Measurements from ENCODE around the gene FRAT1. TPM values are rescaled to one million over a fixed set of nuclear protein-coding genes. Genes with fewer than 3 reads are reported as not detected.

The FRAT1 gene
- total and polyA plus RNA-seq, 2 experiments from 2014 or later = 14.2 TPM

GRCh38 chr10:97319671-97320479 is 804 bp downstream of the FRAT1 start:
- no peak for TF ChIP-seq EZH2 (IDR thresholded peaks at IDR 0.05; ENCODE audit: borderline replicate concordance)
- no peak for TF ChIP-seq CTCF (IDR thresholded peaks at IDR 0.05; ENCODE audit: poor library complexity)
- TF ChIP-seq EZH2phosphoT487 (IDR thresholded peaks at IDR 0.05; ENCODE audit: low read depth, severe bottlenecking, unreplicated experiment) = no peak
- Histone ChIP-seq H3K79me2 (peaks cover 20% of the 10 kb centered on the region), H2AFZ (peak overlapping the region; percentile 53), H3K27me3 (no peaks in the 10 kb centered on the region), H3K4me2 (peak overlapping the region; percentile 98), H4K20me1 (ENCODE audit: insufficient read depth, poor library complexity, severe bottlenecking) (no peaks in the 10 kb centered on the region), H3K27ac (peak overlapping the region; percentile 100), H3K4me3 (peak overlapping the region; percentile 46), H3K9me2 (replicated peaks; ENCODE audit: insufficient read depth) (no peaks in the 10 kb centered on the region), H3K36me3 (replicated peaks; ENCODE audit: insufficient read depth, low read depth) (no peaks in the 10 kb centered on the region), H3K9me3 (ENCODE audit: low read depth) (no peaks in the 10 kb centered on the region), H3K4me1 (ENCODE audit: insufficient read depth) (peaks cover 19% of the 10 kb centered on the region)
- WGBS (ENCODE audit: low lambda C conversion rate, missing lambda C conversion rate) = 1% methylated on average over 45 of the region's 83 CpGs
- peak; percentile 73 for DNase-seq (ENCODE audit: low spot score)

GRCh38 chr10:97320480-97321031 is 1.5 kb downstream of the FRAT1 start:
- Histone ChIP-seq H3K9me3 (ENCODE audit: low read depth) (no peaks in the 10 kb centered on the region), H3K36me3 (replicated peaks; ENCODE audit: insufficient read depth, low read depth) (no peaks in the 10 kb centered on the region), H3K27me3 (no peaks in the 10 kb centered on the region), H2AFZ (peak overlapping the region; percentile 53), H3K4me3 (peak overlapping the region; percentile 46), H3K27ac (peak overlapping the region; percentile 66), H3K9me2 (replicated peaks; ENCODE audit: insufficient read depth) (no peaks in the 10 kb centered on the region), H3K79me2 (peaks cover 20% of the 10 kb centered on the region), H3K4me2 (peak overlapping the region; percentile 98), H3K4me1 (ENCODE audit: insufficient read depth) (peaks cover 19% of the 10 kb centered on the region), H4K20me1 (ENCODE audit: insufficient read depth, poor library complexity, severe bottlenecking) (no peaks in the 10 kb centered on the region)
- DNase-seq (ENCODE audit: low spot score) = no peak
- 19% methylated on average over 19 of the region's 24 CpGs for WGBS (ENCODE audit: low lambda C conversion rate, missing lambda C conversion rate)
- TF ChIP-seq EZH2phosphoT487 (IDR thresholded peaks at IDR 0.05; ENCODE audit: low read depth, severe bottlenecking, unreplicated experiment) (no peak), CTCF (IDR thresholded peaks at IDR 0.05; ENCODE audit: poor library complexity) (no peak), EZH2 (IDR thresholded peaks at IDR 0.05; ENCODE audit: borderline replicate concordance) (no peak)

GRCh38 chr10:97321032-97321803 is 2.1 kb downstream of the FRAT1 start:
- peak overlapping the region; percentile 46 for H3K4me3 ChIP-seq
- H3K9me3 ChIP-seq (ENCODE audit: low read depth) = no peaks in the 10 kb centered on the region
- peak overlapping the region; percentile 53 for H2AFZ ChIP-seq
- H3K27ac ChIP-seq = no peak overlapping the region
- peak; percentile 39 for DNase-seq (ENCODE audit: low spot score)
- H3K36me3 ChIP-seq (replicated peaks; ENCODE audit: insufficient read depth, low read depth) = no peaks in the 10 kb centered on the region
- H4K20me1 ChIP-seq (ENCODE audit: insufficient read depth, poor library complexity, severe bottlenecking) = no peaks in the 10 kb centered on the region
- no peaks in the 10 kb centered on the region for H3K9me2 ChIP-seq (replicated peaks; ENCODE audit: insufficient read depth)
- peaks cover 19% of the 10 kb centered on the region for H3K4me1 ChIP-seq (ENCODE audit: insufficient read depth)
- peak overlapping the region; percentile 98 for H3K4me2 ChIP-seq
- TF ChIP-seq EZH2 (IDR thresholded peaks at IDR 0.05; ENCODE audit: borderline replicate concordance) = no peak
- TF ChIP-seq EZH2phosphoT487 (IDR thresholded peaks at IDR 0.05; ENCODE audit: low read depth, severe bottlenecking, unreplicated experiment) = no peak
- TF ChIP-seq CTCF (IDR thresholded peaks at IDR 0.05; ENCODE audit: poor library complexity) = no peak
- 22% methylated on average over 31 of the region's 38 CpGs for WGBS (ENCODE audit: low lambda C conversion rate, missing lambda C conversion rate)
- H3K27me3 ChIP-seq = no peaks in the 10 kb centered on the region
- H3K79me2 ChIP-seq = peaks cover 20% of the 10 kb centered on the region
